Endometrial microvascular endothelial cells (primary cell): ENCODE data around the gene DDX1. TPM values are rescaled to one million over a fixed set of nuclear protein-coding genes. Genes with fewer than 3 reads are reported as not detected.
"Not testable (repeated sequence)": the region's sequence is repeated elsewhere in the genome, so short reads cannot be mapped to it uniquely, and the experiment has no call there.

Experiments
- in situ Hi-C: cut with HindIII; loops from 2 replicates; pipeline ENCODE4 v1.10.0; 2017; ENCODE audit warnings: low sequenced_read_pairs, low pct_unique_long_range_greater_than_20kb; ENCODE audit errors: inconsistent ontology term
- total RNA-seq: library from RNA; depleted of rRNA; stranded (reverse); fragments of >200 nt; gene quantifications from one replicate; pipeline ENCODE4 v1.2.3, GENCODE V29; 2015; ENCODE audit errors: inconsistent ontology term

Gene DDX1
- 81.7 TPM for total RNA-seq

DNA sequence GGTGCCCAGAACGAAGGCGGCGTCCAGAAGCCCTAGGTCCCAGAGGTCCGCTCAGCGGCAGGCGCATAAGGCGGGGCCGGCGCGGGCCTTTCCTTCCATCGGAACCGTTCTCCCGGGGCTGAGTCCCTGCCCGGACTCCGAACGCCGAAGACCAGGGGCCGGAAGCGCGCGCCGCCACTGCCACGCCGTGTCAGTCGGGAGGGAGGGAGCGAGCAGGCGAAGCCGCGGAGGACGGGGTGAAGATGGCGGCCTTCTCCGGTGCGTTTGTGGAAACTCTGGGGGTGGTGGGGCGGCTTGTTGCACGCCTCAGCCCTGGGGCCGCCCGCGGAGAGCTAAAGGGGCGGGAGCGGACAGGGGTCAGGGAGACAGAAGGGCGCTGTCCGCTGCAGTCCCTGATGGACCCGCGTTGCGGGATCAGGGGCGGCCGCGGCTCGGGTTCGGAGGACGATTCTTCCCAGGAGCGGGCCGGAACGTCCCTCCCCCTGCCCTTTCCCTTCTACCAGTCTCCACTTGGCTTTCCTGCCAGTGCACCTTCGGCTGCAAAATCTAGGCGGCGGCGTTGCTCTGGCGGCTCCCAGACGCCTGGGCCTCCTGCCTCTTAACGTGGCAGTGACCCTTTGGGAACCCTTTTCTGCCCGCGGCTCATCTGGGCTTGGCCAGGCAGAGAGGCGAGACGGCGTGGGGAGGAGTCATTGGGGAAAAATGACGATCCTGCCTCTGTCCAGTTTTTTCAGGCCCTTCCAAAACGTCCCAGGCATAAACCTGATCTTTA, at the start of gene DDX1:
DDX1 (plus strand) TSS at position 177 of the 772 bp plus-strand sequence; CDS start at position 243, 66 bp downstream.
- in situ Hi-C loops, result no loop called here

DNA sequence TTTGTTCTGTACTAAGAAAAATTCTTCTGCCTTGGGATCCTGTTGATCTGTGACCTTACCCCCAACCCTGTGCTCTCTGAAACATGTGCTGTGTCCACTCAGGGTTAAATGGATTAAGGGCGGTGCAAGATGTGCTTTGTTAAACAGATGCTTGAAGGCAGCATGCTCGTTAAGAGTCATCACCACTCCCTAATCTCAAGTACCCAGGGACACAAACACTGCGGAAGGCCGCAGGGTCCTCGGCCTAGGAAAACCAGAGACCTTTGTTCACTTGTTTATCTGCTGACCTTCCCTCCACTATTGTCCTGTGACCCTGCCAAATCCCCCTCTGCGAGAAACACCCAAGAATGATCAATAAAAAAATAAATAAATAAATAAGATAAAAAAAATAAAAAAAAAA, 49.4 kb upstream of the DDX1 start:
- in situ Hi-C loops, result not testable (repeated sequence)

DNA sequence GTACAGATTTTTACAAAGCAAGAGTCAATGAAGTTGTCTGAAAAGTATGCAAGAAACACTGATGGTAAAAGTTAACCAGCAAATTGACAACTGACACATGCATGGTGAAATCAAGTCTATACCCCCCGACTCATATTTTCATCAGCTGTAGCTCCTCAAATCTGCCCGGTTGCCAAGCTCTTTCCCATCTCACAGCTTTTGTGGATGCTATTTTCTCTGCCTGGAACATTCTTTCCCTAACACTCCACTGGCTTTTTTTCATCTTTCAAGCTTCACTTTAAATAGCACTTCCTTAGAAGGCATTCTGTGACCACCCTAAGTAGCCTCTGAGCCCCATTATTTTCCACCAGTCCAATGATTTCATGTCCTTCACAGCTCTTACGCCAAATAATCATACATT, 48.6 kb upstream of the DDX1 start:
- in situ Hi-C loops, result no loop called here

DNA sequence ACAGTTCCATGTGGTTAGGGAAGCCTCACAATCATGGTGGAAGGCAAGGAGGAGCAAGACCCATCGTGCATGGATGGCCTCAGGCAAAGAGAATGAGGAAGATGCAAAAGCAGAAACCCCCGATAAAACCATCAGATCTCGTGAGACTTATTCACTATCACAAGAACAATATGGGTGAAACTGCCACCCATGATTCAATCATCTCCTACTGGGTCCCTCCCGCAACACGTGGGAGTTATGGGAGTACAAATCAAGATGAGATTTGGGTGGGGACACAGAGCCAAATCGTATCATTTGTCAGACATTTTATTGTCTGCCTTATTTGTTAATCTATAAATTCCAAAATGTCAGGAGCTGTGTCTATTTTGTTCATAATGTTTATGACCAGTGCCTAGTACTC, 48.1 kb upstream of the DDX1 start:
- in situ Hi-C loops, result no loop called here

DNA sequence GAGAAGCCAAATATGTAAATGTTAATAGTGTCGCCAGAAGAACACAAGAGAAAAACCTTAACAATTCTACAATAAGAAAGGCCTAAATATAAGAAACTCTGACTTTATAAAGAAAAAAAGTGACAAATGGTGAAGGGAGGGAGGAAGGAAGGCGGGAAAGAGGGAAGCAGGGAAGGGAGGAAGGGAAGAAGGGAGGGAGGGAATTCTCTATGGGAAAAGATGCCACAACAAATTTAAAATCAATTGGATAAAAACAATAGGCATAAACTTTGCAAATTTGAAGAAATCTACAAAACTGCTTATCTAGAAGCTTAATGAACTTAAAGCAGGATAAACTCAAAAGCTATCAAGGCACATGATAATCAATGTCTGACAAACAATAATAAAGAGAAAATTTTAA, 47.4 kb upstream of the DDX1 start:
- in situ Hi-C loops, result no loop called here

DNA sequence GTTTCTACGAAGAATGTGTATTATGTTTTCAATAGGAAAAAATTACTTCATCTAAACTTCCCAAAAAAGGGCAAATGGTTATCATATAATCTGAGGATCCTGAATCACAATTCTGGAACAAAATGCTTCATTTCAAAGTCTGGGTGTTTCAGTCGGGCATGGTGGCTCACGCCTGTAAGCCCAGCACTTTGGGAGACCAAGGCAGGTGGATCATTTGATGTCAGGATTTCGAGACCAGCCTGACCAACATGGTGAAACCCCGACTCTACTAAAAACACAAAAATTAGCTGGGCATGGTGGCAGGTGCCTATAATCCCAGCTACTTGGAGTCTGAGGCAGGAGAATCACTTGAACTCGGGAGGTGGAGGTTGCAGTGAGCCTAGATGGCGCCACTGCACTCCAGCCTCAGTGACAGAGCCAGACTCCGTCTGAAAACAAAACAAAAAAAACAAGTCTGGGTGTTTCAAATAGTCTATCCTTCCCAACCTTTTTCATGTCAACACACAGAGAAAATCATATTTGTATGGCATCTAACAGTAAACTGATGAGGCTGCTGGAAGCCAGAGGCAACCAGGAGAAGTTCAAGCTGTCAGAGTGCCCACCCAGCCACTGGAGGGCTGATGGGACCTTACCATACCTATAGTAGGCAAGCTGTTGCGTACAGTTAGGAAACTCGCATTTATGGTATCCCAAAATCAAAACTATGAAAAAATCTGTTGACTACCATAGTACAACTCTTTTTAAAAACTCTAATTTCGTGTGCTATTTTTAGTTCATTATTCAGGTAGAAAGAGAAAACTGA, 45.2 kb upstream of the DDX1 start:
- in situ Hi-C loops, result no loop called here

DNA sequence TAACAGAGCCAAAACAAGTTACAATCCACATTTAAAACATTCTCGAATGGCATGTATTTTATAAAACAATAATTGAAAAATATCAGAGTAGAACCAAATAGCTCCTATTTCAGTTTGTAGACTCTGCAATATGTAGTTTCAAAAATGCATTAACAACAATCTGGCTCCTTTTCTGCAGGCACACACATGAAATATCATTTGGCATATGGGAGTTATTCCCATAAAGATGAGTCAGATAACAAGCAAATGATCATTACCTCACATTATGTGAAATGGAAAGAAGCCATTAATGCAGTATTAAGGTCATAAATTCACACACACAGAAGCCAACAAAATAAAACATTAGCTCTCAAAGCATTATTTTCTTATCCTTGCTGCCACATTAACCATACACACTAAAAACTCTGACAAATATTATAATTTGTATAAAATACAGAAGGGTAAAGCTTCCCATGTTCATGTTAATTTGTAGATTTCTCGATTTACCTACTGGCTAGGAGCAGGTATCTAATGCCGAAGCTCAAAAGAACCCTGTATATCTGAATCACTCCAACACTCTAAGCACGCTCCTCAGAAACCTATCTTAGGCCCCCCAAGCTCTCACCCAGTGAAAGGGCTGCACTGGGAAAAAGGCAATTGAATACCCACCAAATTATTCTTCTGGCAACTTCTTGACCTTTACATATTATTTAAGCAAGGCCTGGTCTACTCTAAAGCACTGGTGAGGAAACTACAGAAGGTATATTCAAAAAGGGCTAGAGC, 44.4 kb upstream of the DDX1 start:
- in situ Hi-C loops, result no loop called here

DNA sequence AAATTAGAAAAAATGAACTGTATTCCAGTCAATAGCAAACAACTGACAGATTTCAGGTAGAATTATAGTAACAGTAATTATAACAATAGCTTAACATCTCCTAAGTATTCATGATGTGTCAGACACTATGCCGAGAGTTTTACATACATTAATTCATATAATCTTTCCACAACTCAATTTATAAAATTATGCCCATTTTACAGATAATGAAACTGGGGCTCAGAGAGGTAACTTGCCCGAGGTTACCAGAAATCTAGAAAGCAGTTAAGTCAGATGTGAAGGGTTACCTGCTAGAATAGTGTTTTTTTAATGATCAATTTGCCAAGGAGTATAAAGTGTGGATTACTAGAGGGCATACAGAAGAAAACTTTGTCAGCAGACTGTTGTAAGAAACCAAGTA, 42.7 kb upstream of the DDX1 start:
- in situ Hi-C loops, result no loop called here

DNA sequence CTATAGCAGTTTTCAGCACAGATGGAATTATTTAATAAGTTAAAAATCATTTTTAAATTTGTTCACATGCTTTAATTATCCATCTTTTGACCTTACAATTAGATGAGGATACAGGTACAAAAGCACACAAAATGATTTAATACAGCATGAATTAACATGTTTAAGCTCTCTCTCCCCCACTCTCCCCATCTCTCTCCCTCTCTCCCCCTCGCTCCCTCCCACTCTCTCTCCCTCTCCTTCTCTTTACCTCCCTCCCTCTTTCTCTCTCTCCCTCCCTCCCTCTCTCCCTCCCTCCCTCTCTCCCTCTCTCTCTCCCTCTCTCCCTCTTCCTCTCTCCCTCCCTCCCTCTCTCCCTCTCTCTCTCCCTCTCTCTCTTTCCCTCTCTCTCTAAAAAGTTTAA, 38.1 kb upstream of the DDX1 start:
- in situ Hi-C loops, result no loop called here

DNA sequence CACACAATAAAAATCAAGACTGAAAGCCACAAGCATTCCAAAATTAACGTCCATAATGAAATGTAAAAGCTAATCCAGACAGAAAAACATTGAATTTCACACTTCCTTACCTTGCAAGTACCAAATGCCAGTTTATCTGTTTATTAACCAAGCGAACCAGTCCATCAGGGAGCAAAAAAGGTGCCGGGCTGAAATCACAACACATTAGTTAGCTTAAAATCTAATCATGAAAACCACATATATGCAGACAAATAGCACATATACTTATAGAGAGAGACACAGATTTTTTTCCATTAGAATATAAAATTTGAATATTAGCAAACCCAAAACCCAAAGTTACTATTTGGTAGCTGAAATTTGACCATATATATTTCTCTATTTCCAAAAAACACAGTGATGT, 37.7 kb upstream of the DDX1 start:
- in situ Hi-C loops, result no loop called here

DNA sequence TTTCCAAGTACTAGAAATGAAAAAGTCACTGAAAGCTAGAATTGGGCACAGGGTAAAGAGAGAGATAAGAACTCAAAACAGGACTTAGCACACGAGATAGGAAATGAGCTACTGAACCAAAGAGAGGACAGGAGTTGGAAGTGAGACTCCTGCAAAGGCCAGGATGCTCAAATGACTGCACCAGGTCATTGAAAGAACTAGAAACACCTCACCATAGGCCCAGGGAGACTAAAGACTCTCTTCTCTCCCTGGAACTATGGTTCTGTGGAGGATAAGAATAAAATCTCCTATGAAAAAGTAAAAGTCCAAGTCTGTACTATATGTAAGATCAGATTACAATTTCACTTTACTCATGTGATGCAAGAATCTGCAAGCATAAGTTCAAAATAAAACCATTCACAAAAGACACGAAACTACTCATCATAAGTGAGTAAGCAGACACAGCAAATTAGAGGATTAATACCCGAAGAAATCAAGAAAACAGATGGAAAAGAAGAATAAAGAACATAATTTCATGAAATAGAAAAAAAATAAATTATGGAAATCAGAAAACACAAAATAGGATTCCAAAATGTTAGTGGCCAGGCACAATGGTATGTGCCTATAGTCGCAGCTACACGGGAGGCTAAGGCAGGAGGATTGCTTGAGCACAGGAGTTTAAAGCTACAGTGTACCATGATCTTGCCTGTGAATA, 37.0 kb upstream of the DDX1 start:
- in situ Hi-C loops, result no loop called here

DNA sequence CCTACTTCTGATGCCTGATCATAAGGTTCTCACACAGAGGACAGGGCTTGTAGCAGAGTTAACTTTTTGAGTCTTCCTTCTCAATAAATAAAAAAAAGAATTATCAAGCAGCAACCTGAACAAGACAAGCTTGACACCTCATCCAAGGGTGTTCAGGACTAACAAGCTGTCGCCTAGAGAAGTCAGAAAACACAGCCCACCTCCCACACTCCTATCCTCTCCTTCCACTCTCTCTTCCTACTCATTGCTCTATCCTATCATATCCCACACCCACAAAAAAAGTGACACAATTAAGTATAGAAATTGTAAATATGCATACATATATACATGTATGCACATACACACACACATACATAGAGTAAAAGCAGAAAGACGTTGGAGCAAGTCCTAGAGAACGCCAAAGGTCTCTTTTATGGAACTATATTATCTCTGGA, 35.9 kb upstream of the DDX1 start:
- in situ Hi-C loops, result no loop called here

DNA sequence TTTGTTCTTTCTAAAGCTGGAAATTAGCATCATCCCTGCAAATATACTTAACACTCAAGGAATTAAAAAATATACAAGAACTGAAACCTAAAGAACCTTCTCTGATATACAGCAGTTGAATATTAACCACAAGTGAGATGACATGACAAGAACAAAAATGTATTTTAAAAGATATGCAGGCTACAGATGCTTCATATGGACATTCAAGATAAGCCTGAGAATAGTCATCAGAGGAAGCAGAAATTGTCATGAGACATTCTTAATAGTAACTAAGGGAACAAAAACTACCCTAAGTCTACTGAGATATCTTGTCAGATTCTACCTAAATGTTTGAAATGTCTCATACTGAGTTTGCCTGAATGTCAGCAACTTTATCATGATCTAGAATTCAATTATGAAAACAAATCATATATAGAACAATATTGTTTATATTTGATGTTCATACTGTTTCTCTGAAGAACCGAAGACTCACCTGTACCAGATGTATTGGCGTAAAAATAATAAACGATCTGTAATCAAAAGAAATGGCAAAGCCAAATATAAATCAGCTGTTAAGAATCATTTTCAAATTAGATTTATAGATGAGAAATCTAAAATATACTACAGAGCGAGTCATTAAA, 35.2 kb upstream of the DDX1 start:
- in situ Hi-C loops, result no loop called here

DNA sequence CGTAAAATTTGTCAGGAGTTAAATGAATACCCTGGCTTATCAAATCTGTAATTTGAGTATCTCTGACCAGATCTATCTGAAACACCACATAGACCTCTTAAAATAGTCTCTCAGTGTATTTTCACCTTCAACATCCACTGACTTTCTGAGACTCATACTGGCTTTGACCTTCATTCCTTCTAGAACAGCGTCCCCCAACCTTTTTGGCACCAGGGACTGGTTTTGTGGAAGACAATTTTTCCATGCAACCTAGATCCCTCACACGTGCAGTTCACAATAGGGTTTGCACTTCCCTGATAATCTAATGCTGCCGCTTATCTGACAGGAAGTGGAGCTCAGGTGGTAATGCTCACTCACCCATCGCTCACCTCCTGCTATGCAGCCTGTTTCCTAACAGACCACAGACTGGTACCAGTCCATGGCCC, 33.8 kb upstream of the DDX1 start:
- in situ Hi-C loops, result no loop called here

DNA sequence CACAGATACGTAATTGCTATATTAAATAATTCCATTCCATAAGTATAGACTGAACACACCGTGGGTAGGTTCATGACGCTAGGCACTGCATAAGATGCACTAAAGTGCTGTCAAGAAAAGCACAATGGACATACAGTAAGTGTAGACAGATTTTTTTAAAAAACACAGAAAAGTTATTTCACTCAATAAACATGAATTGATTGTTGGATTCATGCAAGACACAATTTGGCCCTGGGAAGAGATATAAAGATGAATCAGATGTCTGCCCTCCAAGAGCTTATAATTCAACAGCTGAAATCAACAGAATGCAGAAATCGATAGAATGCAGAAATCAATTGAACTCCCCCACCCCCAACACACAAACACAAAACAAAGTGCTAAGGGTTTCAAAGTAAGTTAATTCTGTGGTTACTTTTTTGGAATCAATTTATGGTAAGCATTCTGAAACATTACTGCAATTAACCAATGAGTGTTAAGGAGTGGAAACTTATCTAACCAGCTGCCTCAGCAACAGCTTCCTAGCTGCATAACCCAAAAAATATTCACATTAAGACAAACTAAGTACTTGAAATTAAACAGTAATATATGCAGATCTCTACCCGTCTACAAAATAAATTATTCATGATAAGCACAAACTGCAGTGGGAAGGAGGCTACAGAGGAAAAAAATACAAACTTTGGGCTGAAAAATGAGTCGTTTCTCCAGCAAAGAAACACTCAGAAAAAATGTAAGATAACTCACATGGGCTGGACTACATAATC, 32.1 kb upstream of the DDX1 start:
- in situ Hi-C loops, result no loop called here

DNA sequence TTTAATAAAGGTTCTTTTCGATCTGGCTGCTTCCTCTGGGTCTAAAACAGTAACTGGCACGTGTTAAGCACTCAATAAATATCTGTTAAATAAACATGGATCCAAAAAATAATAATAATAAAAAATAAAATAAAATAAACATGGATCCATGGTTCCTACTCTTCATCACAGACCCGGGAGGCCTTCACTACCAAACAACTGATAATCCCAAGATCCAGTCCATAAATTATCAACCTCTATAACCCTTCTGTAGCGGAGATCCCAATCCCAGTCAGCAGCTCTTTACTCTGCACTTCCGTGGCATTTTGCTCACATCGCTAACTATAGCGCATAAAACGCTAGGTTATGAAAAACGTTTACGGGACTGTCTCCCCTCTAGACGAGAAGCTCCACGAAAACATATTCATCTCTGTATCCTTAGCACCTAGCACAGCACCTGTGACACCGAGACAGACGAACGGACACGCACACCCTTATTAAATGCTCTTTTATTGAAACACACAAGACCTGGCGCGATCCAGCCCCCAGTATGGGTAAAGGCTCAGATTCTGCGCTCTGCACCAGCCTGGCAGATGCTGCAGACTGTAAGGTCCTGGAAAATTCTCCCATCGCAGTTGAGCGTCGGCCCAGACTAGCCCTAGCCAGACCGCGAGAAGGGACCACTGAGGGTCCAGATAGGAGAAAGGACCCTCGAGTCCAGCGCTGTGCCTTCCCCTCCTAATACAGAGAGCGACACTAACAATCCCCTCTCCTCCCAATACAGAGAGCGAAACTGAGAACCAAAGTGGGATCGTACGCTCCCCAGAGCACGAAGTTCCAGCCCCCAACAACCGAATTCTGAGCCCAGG, 31.3 kb upstream of the DDX1 start:
- in situ Hi-C loops, result no loop called here

DNA sequence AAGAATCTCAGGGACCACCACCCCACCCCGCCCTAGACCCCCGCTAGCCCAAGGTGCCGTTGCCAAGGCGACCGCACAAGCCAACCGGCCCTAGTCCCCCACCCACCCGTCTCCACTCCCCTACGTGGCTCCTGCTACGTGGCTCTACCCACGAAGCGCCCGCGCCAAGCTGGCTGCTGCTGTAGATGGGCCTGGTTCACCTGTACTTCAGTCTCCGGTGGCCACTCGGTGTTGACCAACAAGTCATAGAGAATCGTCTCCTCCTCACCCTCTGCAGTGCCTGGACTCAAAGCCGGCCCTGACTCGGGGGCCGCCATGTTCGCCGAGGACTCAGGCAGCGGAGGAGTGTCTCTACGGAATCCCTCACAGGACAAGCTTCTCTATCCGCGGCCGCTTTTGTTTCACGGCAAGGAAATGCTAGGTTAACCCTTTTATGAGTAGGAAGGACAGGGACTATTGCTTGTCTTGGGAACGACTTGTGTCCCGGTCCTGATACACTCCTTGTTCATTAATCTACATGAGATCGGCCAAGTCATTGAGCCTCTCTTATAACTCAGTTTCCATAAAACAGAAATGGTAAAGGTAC, 30.6 kb upstream of the DDX1 start, which contains the start of gene NBAS:
NBAS (minus strand) TSS at position 347 of the 586 bp plus-strand sequence; CDS start at position 317, 30 bp downstream.
- in situ Hi-C loops, result no loop called here
